GM19467 (cell line): ENCODE results near the gene C22orf23.
A peak's percentile ranks its signal among the peaks of the same experiment; 100 is the strongest.

Experiments
- ATAC-seq: cut with Tn5 transposase; IDR thresholded peaks from one replicate; pipeline ENCODE4 v1.9.1; 2021; ENCODE audit warnings: mild to moderate bottlenecking, moderate library complexity; ENCODE audit not compliant: unreplicated experiment

Gene C22orf23

DNA sequence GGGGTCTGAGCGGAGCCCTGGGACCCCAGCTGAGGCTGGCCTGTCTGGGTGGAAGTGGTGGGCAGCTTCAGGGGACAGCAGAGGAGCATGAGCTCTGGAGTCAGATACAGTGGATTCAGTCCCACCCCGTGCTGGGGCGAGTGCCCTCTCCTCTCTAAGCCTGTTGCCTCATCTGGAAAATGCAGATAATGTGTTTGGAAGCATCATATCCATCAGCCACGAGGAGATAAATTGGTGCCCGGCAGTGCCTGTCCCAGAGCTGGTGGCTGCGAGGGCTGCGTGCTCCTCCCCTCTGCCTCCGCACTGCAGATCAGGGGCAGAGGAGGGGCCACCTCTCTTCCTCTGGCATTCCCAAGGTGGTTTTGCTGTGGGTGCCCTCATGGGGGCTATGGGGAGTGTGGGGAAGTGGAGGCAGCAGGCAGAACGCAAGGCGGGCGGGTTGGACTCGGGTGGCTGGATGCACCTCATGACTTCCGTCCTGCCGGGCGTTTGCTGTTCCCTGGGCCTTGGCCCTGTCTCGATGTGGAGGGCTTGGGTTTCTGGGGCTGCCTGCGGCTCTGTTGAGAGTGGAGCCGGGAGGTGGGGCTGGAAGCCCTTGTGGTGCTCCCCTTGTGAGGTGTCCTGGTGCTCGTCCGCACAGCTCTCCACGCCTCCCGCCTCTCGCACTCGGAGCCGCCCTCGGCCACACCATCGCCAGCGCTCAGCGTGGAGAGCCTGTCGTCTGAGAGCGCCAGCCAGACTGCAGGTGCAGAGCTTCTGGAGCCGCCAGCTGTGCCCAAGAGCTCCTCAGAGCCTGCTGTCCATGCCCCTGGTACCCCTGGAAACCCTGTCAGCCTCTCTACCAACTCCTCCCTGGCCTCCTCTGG lies 26.4 kb downstream of the C22orf23 start:
- ATAC-seq: no peak

DNA sequence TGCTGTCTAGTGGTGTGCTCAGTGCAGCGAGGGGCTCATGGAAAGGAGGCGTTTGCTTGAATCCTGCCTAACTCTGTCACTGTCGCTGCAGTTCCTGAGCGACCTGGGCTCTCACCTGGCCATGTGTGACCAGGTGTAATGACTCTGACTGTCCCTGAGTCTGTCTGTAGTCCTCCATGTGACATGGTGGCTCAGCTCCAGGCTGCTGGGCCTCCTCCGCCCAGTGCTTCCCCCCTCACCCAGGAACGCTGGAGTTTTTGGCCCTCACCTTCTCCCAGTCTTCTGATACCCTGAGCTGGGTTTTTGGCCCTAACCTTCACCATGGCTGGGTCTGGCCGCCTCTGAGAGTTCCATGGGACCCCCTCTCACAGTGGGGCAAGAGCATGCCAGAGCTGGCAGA lies 27.0 kb downstream of the C22orf23 start:
- ATAC-seq: no peak

DNA sequence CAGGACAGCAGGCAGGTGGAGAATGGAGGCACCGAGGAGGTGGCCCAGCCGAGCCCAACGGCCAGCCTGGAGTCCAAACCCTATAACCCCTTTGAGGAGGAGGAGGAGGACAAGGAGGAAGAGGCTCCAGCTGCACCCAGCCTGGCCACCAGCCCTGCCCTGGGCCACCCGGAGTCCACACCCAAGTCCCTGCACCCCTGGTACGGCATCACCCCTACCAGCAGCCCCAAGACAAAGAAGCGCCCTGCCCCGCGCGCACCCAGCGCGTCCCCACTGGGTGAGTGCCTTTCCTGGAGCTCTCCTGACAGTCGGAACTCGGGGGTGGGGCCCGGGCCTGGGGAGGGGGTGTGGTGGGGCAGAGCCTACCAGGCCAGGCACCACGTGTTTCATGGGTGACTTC lies 27.6 kb downstream of the C22orf23 start:
- ATAC-seq: no peak

DNA sequence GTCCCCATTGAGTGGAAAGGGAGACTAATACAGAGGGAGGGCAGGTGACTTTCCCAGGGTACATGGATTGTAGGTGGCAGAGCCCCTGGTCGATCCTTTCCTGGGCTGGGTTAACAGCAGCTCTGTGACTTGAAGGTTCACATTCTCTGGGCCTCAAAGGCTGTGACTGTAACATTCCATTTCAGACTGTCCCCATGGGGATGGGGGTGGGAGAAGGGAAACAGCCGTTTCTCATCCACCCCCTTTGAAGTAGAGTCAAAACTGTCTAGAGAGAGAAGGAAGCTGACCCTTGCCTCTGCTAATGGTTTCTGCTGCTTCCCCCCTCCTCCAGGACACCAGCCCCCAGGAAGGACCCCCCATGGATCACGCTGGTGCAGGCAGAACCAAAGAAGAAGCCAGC lies 28.1 kb downstream of the C22orf23 start:
- no peak for ATAC-seq

DNA sequence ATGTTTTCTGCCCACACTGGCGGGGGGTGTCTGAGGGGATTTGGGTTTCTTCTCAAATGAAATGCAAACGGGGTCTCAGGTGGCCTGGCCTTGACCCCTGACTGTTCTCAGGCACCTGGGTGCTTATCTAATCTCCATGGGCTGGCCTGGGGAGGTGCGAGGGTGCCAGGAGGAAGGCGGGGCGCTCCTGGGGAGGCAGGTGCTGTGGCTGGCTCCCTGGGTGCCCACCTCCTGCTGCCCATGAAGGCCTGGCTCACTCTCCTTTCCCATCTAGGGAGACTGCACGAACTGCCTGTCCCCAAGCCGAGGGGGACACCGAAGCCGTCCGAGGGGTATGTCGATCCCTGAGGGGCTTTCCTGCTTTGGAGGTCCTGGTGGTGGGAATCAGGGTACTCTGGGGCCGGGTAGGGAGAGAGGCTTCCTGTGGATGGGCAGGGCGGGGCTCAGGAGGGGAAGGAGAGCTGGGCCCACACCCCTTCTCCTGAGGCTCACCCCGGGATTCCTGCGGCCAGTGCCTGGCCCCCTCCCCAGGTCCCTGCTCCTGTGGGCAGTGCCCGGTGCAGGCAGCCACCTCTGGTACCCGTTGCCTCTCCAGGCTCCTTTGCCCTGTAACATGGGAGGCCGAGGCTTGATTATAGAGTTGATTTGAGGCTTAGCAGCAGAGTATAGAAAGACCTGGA lies 28.9 kb downstream of the C22orf23 start:
- no peak for ATAC-seq

DNA sequence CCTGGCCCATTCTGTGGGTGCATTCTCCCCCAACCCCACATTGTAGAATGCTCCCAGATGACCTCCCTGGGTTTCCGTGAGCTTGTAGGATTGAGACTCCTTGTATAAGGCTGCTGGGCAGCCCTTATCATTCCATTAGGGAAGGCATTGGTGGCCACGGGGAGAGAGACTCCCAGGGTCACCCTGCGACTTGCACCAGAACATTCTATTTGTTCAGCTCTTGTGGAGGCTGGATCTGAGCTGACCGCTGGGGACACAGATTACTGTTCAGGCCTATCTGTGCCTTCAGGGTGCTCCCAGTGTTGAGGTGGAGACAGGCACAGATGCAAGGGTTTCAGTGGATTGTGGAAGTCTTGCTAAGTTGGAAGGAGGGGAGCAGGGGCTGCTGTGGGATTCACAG lies 29.5 kb downstream of the C22orf23 start:
- no peak for ATAC-seq

DNA sequence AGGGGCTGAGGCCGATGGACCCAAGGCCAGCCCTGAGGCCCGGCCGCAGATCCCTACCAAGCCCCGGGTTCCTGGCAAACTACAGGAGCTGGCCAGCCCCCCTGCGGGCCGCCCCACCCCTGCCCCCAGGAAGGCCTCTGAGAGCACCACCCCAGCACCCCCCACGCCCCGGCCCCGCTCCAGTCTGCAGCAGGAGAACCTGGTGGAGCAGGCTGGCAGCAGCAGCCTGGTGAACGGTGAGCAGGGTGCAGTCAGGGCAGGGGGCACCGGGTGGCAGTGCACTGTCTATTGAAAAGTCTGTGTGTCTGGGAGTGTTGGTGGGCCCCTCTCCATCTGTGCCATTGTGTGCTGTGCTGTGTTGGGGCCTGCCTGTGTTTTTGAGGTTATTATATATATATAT lies 31.2 kb downstream of the C22orf23 start:
- ATAC-seq: no peak

DNA sequence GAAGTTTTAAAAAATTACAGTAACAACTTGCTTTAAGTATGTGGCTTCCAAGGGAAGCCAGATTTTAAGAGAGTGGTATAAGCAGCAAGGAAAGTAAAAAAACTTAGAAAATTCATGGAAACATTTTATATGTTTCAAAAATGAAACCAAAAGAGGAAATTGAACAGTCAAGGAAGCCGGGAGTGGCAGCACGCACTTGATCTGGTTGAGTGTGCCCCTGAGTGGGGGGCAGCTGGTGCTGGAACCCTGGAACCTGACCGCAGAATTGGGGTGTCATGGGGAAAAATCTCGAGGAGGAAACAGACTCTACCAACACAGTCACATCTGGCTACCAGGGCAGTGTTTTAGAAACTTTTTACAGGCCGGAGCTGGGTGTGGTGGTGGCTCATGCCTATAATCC lies 33.3 kb downstream of the C22orf23 start:
- no peak for ATAC-seq

DNA sequence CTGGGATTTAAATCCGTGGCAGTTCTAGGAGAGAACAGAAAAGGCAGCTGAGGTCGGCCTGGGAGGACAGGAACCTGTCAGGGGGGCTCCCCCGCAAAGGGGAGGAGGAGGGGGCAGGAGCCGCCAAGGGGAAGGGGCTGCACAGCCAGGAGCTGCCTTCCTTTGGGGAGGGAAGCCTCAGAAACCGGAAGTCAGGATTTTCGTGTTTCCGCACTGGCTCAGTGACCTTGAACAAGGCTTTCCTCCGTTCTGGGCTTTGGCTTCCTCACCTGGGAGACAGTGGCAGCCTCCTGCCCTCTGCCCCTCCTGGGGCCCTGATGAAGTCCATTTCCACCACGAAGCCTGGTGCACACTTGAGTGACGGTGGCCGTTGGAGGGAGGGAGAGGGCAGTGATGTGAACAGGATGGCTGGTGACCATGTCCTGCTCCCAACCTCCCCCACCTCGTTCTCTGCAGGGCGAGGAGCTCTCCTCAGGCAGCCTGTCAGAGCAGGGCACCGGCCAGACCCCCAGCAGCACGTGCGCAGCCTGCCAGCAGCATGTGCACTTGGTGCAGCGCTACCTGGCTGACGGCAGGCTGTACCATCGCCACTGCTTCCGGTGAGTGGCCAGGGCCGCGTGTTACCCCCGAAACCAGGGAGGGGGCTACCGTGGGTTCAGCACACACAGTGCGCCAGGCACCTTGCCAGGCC lies 34.7 kb downstream of the C22orf23 start:
- ATAC-seq: no peak

DNA sequence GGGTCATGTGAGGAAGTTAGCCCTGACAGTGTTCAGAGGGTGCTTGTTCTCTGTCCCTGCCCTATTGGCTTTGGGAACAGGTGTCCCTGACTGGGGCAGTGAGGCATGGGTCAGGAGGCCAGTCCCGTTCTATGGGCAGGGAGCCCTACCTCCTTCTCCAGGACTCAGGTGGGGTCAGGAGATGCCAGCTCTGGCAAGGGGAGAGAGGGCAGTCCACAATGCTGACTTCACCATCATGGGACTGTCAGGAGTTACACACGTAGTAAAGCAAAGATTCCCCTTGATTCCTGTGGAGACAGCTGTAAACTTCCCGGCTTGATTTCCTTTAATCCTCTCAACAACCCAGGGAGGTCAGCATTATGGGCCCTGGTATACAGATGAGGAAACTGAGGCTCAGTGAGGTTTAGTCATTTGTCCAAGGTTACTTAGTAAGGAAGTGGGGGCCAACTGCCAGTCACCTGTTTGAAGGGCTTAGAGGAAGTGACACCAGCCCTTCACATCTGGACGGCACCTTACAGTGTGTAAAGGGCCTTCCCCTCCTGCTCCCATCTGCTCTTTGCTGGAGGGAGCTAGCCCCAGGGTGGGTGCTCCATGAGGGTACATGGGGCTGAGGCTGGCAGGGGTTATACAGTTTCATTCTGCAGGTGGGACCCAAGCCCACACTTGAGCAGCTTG lies 35.4 kb downstream of the C22orf23 start:
- ATAC-seq: no peak

DNA sequence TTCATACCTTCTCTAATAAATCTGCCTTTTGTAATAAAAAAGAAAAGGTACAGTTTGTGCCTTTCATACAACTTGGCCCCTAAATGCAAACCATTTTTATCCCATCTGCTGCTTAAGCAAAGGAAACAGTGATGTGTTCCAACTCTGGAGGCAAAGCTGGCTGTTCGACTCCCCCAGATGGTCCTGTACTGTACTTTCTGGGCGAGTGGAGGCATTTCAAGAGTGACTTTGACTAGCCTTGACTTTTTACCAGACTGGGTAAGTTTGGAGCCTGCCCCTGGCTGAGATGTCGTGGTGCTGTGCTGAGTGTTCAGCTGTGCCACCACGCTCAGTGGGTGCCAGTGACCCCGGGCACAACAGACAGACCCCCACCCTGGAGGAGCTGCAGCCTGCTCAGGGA lies 37.1 kb downstream of the C22orf23 start:
- ATAC-seq: no peak

DNA sequence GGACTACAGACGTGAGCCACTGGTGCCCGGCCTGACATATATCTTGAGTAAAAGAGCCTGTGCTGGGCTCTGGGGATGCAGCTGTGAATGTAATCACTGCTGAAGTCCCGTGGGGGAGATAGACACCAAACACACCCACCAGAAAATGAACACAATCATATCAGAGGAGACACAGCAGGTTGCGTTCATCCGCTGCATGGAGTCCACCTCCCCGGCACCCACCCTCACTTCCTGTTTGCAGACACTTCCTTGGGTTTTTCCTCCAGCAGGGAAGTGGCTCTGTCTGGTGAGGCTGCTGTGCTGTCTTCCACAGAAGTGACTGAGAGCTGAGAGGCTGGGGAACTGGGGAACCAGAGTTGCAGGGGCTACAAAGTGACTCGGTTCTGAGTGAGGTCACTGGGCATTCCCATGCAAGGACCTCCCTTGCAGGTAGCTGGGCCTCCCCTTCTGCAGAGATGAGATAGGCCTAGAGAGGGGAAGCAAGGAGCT lies 40.1 kb downstream of the C22orf23 start:
- no peak for ATAC-seq

DNA sequence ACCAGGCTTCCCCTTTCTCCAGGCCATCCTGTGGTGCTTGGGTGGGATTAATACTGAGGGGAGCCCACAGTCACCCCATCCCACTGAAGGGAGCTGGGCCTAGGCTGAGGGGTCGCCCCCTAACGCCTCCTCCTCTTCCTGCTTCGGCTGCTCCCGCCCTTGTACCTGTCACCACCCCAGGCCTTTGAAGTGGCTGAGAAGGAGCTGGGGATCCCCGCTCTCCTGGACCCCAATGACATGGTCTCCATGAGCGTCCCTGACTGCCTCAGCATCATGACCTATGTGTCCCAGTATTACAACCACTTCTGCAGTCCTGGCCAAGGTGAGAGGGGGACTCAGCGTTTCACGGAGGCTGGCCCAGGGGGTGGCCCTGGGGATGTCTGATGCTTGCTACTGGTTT lies 41.2 kb downstream of the C22orf23 start:
- ATAC-seq: no peak

DNA sequence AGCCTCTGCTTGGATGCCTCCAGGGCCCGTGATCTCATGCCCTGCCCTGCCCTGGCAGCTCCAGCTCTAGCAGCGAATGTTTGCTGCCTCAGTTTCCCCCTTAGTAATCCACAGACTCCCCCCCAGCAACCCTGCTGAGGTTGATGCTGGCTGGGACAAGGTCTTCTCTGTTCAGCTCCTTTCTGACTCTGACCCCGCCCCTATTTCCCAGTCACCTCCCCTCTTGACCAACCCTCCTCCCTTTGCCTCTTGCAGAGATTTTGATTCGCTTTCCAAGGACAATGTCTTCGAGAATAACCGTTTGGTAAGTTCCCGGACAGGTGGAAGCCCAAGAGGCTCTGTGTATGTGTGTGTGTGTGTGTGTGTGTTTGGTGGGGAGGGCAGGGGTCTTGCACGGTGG lies 41.7 kb downstream of the C22orf23 start:
- no peak for ATAC-seq

DNA sequence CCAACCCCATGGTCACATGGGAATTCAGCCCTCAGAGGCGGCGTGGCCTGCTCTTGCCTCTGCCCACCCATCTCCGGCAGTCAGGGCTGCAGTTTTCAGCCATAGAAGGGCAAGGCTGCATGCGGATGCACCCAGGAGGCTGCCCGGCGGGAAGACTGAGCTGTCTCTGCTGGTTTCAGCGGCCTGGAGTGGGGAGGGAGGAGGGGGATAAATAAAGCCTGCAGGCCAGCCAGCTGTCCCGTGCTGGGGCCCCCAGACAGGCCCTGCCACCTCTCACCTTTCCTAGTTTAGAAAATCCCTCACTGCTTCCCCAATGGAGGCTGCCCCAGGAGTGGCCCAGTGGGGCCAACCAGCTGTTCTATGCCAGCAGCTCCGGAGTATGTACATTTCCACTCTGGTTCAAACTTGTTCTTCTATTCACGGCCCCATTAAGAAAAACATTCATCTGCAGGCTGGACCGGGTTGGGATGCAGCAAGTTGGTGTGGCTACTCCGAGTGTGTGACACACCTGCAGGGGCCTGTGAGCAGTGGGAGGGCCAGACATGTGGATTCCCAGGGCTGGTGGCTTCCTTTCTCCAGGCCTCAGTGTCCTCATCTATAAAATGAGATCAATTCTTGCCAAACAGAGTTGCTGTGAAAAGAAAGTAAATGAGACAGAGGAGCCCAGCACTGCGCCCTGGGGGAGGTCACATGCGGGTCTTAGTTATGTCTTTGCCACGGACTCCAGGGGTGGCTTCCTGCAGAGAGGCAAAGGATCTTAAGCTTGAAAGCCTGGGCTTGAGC lies 42.3 kb downstream of the C22orf23 start:
- ATAC-seq: no peak

DNA sequence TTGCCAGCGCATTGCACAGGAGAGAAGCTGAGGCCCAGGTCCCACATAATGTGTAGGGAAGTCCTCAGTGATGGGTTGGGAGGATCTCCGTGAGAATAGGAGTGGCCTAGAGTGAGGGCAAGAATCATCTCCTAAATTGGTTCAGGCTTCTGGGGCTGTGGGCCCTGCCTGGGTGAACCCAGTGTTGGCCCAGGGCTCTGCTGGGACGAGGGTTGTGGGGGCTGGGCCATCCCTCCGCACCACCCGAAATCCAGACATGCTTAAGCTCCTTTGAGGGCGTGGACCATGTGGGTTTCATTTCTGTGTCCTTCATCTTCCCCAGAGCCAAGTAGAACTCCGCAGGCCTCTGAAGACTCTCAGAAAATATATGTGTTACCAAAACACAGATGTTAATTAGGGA lies 43.6 kb downstream of the C22orf23 start:
- no peak for ATAC-seq

DNA sequence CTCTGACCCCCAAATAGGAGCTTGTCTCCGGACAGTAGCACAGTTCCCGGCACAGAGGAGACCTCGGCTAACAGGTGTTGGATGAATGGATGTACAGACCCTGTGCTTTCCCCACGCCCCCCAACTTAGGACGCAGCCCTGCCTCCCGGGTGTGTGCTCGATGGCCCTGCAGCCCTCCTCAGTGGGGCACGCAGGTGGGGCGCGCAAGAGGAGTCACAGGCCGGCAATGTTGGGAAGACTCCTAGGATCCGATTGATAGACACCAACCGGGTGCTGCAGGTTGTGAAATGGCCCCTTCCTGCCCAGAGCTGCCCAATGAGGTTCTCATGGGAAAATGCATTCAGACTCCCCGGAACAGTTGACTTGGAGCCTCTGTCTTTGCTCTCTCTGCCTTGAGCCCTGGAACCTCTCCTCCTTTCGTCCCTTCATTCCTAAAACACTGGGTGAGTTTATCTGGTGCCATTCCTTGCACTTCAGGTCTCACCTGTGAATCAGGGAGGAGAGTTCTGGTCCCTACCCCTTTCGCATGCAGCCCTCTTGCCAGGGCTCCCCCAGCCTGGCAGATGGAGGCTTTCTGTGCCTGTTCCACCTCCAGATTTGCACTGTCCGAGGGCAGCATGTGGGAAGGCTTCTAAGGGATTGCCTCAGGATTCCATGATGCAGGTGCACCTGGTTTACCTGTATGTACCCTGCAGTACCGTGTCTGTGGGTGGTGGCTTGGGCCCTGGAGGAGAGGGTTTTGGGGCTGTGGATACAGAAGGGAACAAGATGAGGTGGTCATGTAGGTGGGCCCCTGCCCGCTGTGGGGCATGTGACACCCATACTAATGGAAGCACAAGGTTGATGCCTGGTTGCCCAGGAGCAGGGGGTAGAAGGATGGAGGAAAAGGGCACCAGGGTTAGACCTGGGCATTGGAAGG lies 46.1 kb downstream of the C22orf23 start:
- no peak for ATAC-seq

DNA sequence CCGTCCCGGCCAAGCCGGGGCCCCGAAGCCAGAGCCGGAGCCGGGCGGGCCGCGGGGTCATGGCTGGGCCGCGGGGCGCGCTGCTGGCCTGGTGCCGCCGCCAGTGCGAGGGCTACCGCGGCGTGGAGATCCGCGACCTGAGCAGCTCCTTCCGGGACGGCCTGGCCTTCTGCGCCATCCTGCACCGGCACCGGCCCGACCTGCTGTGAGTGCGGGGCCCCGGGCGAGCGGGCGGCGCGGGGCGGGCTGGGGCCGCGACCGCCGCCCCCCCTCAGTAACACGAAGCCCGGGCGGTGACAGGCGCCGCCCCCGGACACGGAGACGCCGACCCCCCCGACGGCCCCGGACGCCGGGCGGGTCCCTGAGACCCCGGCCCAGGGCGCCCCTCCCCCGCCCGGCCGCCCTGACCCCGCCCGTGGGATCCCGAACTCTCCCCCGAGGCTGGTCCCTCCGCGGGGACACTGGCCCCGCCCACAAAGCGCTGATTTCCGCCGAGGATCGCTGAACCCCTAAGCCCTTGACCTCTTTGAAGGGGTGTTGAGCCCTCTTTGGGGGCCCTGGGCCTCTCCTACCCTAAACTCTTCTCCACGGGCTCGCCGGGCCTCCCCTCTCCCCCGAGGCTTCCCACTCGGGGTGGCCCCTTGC lies 46.9 kb downstream of the C22orf23 start:
- ATAC-seq: peak; percentile 27
